RPMI8226 (cell line): ENCODE results near the gene WIPF1.

Experiments
- DNase-seq: peaks from one replicate; pipeline ENCODE4 v3.0.0-alpha.2; 2015

WIPF1 gene

DNA sequence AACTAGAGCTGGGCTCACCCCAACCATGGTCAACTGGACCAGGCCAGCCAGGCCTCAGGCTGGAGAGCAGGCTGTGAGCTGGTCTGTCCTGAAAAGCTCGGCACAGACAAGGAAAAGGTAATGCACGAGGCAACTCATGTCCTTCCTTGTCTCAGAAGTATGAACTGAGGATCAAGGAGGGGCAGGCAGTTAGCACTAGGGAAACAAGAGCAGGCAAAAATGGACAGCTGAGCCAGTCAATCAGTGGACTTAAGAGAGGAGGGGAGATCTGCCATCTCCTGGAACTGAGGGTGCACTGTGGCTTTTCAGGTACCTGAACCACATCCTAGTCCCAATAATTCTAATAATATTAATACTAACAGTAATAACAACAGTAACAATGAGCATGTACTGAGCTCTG, 20.6 kb upstream of the WIPF1 start:
- no peak for DNase-seq

DNA sequence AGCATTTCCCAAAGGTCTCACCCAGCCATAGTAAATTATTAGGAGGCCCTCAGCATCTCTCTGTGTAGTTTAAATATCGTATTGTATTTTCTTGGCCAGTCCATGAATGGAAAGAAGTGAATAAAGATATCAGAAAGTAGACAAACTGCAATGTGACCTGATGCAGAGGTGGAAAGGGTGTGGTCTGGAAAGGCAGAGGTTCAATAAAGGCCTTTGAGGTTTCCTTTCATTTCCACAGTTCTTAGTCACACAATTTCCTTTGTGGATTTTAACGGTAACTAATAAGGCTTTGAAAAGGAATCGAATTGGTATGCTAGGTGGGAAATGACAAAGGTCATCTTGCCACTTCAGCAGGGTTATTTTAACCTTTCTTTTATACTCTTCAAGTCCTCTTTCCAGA, 20.1 kb upstream of the WIPF1 start:
- no peak for DNase-seq

DNA sequence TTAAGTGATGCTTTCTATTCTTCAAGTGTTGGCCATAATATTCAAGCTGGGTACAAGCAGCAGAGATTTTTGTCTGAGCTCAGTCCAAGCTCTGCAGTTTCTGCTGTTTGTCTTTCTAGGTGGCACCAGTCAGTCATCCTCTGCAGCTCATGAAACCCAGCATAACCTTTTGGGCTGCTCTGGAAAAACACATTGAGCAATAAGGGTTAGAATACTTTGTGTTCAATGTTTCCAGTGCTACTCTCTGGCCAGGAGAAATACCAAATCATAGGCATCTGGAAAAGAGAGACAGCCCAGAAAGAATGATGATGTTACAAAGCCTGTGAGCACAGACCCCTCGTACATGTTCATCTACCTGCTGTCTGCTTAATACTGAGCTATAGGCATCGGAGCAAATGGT, 19.5 kb upstream of the WIPF1 start:
- no peak for DNase-seq

DNA sequence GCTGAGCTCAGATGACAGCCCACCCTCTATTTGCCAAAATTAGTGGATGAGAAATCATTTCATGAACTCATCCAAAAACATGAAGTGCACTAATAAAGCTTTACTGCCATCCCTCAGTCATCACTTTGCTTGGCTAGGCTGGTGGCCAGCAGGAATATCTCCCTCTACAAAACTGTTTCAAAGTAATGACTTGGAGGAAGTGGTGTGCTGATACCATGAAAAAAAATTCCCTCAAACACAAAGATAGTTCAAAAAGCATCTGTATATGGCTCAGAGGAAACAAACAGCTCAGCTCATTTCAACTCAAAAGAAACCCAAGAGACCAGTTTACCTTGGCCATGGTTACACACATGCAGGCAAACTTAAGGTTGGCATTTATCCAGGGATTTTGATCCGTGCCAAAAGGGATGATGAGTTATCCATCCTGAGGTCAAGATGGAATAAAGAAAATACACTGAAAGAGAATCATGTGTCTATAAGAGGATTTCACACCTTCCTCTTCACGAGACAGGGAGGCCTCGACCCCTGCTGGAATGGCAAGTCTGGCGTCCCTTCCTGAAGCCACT, 18.4 kb upstream of the WIPF1 start:
- DNase-seq: peak; percentile 55

DNA sequence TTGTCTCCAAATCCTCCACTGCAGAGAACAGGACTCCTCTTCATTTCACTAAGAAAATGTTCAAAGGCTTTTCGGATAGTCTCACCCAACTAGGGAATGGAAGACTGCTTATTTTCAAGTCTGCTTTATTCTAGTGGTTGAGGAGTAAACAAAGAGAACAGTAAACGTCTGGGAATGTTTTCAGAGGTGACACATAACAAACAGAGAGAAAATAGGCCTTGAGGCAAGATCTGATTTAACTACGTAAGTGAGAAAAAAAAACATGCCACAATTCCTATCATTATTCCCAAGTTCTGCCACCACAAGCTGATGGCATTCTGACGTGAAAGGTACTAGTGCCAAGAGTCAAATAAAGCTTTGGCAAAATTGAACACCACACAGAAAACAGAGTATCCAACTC, 16.7 kb upstream of the WIPF1 start:
- no peak for DNase-seq

DNA sequence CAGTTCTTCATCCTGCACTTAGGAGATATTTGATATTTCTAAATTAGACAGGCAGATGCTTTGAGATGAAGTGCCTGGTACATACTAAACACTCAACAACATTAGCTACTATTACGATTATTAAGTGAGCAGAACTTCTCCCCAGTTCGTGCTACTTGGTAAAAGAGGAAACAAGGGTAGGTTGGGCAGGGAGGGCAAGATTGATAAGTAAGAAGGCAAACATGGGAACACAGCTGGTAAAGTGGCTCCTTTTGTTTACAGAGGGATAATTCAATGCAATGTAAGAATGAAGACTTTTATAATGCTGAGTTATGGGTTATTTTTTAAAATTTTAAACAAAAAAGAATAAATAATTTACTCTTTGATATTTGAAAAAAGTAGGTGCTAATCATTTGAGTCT, 15.9 kb upstream of the WIPF1 start:
- no peak for DNase-seq

DNA sequence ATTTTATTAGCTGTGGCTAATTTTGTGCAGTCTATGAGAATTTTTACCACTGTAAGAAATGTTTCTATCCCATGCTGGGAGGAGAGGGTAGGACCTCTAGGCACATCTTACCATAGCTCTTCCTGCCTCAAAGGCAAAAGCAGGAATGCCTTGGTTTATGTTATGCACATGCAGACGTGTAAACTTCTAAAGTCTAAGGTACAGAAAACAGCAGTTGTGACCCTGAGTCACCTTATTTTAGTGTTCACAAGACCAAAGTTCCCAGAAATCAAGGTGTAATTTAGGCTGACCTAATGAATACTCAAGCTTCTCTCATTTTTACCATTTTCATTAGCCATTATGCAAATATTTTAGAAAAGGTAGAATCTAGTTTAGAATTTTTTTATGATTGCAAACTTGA, 15.4 kb upstream of the WIPF1 start:
- no peak for DNase-seq

DNA sequence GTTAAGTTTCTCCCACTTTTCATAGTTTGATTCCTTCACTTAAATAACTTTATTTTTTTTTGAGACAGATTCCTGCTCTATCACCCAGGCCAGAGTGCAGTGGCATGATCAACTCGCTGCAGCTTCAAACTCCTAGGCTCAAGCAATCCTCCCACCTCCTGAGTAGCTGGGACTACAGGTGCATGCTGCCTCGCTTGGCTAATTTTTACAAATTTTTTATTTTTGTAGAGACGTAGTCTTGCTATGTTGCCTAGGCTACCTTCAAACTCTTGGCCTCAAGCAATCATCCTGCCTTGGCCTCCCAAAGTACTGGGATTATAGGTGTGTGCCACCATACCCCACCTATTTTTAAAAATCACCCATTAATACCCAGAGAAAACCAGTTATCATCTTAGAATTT, 14.2 kb upstream of the WIPF1 start:
- no peak for DNase-seq

DNA sequence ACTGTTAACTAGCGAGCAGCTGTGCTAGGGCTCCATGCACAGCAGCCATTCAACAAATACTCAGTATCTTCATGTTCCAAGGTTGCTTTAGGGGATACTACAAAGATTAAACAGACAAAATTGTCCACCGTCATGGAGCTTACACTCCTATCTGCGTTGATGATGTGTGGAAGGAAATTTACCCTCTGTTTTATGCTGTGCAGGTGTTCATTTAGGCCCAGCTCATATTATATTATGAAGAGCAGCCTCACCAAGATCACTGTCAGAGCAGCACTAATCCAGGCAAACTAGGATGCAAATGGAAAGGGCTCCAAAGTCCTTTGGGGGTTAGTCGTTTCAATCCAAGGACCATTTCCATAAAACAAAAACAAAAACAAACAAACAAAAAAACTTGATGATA, 13.4 kb upstream of the WIPF1 start:
- no peak for DNase-seq

DNA sequence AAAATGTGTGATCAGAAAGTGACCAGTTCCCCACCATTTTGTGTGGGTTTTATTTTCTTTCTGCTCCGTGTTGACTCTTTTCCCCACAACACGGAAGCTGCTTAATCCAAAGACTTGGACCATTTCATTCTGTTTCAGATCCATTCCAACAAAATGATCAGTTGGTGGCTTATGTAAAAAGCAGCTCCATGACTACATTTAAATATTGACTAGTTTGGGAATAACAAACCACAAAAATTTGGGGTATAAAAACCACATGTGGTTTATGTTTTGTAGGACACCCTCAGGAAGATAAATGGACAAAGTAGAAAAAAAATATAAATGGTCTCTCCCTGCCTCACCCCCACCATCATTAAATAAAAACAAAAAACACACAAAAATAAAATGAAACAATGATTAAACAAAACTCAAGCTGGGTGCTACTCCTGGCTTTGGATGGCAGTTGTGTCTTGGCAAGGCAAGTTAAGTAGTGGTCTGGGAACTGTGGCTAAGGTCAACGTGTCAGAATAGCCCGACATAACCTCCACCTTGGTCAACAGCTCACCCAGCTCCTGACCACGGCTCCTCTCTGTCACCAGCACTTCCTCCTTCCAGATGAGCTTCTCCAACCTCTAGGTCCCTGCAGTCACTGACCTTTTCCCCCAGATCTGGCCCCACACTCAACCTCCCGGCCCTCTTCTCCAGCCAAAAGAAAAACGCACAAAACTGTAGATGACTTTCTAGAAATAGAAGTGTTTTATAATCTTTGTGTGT, 12.8 kb upstream of the WIPF1 start:
- DNase-seq: no peak

DNA sequence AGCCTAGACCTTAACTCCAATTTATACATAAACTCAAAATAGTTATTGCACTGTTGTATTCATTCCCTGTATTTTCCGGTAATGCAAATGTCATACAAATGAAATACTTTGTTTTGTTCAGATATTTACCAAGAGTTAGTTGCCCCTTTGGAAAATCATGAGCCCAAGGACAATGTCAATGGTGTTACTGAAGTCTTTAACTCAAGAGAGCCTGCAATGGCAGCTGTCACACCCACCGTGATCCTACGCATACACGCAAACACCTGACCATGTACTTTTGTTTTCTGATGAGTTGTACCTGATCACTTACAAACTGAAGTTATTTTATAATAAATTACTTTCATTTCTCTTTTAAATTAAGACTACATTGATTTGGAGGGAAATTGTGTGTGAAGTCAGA, 11.7 kb upstream of the WIPF1 start:
- no peak for DNase-seq

DNA sequence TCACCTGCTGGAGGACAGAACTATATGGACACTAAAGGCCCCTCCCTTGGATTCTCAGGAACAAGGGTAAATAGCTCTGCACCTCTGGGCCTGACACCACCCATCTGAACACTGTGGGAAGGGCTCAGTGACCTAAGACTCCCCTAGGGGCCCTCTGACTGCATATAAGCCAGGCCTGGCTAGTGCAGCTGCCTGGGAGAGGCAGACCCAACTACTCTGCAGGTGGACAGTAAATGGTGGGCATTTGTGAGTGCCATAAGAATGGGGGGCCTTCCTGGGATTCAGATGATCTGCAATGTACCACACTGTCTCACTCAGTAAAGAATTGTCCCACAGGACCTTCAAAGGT, 11.2 kb upstream of the WIPF1 start:
- no peak for DNase-seq

DNA sequence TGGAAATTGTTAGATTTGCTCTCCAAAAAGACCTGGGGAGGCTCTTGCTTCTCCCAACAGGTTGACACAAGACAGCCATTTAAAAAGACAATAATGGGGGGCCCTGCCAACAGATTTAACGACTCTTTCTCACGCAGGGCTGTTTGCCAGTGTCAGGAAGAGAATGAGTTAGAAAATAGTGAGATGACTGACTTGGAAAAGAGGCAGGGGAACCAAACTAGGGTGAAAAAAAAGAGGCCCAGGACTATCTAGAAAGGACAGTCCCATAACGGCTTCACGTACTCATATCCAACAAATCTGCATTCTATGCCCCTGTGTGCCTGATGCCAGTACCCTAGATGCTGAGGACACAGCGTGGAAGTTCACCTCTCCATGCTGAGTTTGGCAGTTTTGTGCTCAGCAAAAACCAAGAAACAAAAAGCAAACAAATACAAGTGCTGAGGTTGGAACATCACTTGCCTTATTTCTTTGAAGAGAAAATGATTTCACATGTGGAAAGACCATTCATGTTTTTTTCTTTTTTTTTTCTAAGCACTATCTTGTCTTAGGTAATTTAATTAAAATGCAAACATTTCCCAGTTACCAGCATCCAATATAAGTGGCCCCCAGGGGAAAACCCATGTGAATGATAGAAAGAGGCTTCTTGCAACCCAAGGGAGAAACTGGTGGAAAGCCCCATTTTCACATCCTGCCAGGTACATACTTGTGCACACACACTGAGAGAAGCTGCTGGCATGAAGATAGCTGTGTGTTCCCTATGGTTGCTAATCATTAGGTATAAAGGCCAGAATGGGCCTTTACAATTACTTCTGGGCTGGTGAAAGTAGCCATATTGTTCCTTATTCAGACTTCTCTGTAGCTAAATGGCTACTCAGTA, 10.6 kb upstream of the WIPF1 start:
- peak; percentile 34 for DNase-seq

DNA sequence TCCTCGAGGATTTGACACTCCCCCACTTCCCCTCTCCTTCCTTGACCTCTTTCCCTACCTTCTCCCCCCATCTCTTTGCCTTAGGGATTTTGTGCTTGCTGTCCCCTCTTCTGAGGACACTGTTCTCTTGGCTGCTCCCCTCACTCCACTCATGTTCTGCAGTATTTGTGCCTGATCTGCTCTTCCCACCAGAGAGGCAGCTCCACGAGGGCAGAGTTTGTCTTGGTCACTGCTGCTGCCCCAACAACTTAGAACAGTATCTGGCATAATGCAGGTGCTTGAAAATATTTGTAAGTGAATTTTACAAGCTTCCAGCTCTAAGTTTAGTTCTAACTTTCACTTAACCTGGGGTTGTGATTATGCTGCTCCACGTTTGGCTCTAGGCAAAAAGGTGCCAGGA, 10.0 kb upstream of the WIPF1 start:
- no peak for DNase-seq

DNA sequence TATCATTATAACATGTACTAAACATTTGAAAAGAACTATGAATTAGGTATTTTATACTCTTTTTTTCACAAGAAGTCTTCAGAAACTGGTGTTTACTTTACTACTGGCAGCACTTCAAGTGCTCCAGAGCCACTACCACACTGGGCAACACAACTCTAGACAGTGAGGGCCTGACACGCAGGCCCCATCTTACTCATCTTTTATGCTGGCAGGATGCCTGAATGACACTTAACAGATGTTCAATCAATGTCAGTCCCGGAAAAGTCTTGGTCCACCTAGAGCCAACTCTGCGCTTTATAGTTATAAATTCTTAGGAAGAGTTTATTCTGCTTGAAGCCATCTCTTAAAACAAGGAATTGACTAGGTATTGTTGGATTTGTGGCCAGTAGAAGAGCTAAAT, 8.7 kb upstream of the WIPF1 start:
- peak; percentile 61 for DNase-seq

DNA sequence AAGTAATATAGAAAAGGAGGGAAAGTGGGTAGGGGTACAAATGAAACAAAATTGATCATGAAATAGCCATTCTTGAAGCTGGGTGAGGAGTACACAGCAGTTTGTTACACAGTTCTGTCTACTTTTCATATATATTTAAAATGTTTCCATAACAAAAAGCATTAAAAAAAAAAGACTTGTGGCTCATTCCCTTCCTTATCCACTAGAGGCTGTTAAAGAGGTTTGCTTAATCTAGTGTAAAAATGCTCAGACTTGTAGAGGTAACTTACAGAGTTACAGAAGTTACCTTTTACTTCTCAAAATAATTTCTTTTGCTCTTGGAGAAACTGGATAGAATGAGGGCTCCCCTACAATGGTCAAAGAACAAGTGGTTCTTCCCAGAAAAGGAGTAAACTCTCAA, 8.1 kb upstream of the WIPF1 start:
- no peak for DNase-seq

DNA sequence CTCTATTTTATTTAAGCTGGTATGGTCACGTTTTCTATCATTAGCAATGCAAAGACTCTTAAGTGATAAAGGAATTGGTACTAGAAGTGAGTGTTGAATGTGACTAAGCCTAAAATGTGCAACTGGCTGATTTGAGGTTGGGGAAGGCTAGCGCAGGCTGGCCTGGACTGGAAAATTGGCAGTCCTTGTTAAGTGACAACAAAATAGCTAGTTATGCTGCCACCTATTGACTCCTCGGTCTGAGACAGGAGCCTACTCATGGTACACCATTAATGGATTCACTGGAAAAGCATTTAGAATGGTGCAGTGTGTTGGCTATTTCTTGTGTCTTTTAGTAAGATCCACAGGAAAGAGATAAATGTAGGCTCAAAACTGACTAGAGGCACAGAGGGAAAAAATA, 5.7 kb upstream of the WIPF1 start:
- peak; percentile 47 for DNase-seq

DNA sequence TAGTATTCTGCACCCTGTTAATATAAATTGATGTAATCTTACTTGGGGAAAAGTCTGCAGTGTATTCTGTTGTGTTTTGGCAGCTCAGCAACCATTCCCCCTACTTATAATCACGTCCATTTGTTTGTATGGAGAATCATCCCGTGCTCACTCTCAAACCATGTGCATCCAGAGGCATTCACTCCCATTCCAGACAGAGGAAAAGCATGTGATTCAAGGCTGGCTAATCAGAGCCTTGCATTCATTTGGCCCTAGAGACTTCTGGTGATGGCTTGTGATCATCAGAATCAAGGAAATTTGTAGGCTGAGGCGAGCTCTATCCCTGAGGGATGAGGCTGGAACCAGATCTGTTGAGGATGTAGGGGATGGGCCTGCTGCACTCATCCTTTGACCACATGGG, 5.1 kb upstream of the WIPF1 start:
- no peak for DNase-seq

DNA sequence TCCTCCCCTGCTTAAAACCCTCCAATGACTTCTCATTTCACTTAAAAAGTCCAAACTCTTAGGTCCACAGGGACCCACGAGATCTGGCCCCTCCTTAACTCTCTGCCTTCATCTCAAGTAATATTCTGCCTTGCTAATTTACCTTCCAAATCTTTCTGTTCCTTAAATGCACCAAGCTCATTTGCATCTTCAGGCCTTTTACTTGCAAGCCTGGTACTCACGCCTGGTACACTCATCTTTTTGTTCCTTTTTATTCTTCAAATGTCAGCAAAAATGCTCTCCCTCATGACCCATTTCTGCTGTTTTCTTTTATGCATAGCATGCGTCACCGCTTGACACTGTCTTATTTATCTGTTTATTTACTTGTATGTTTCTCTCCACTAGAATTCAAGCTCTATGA, 2.7 kb upstream of the WIPF1 start:
- no peak for DNase-seq

DNA sequence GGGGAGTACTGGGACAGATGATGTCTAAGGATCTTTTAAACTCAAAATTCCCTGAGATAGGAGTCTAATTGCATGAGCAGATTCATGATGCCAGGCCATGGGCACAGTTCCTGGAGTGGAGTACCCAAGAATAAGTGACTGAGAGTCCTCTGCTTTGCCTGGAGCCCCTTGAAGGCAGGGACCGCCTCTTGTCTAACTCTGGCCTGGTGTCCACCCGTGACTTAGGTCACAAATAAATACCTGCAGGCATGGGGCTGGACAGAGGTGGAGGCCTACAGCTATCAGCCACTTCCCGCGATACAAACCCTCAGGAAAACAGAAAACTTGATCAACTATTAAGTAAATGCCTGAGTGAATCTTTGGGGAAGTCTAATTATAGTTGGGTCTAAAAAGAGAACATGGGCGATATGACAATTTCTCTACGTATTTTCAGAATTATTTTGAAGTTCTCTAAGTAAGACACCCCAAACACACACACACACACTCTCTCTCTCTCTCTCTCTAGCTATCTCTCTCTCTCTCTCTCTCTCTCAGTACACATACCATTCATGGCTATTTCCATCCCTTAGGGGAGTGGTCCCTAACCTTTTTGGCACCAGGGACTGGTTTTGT, 1.8 kb upstream of the WIPF1 start:
- DNase-seq: no peak

DNA sequence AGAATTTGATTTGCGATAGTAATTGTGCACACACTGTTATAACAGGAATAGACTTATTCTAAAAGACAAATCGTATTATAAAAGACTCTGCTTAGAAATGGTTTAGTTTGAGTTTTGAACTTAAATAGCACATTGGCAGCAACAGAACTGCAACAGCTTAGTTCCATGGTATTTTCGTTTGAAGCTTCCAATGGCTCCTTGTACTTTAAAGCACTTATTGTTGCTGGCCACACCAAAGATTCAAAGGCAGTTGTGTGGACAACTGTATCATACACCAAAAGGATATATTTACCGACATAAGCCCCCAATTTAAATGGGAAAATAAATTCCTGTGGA, 627 bp downstream of the WIPF1 start:
- DNase-seq: no peak

DNA sequence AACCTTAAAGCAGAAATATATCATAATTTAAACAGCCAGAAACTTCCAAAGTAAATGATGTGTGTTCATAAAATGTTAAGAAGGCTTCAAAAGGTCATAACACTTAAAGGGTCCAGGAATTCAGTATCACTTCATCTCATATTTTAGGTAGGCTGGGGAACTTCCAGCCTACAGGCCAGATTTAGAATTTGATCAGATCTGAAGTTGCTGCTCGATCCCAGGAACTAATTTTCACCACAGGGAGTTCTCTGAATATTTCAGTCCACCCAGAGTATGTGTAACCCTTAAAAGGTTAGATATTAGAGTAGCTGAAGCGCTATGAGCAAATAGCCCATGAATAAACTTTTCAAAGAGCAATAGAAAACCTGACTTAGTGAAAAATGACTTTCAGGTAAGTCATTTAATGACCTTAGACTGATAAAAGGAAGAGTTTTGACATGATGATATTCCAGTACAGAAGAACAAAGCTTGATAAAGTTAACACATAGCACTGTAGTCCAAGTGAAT, 1.7 kb downstream of the WIPF1 start:
- peak; percentile 23 for DNase-seq

DNA sequence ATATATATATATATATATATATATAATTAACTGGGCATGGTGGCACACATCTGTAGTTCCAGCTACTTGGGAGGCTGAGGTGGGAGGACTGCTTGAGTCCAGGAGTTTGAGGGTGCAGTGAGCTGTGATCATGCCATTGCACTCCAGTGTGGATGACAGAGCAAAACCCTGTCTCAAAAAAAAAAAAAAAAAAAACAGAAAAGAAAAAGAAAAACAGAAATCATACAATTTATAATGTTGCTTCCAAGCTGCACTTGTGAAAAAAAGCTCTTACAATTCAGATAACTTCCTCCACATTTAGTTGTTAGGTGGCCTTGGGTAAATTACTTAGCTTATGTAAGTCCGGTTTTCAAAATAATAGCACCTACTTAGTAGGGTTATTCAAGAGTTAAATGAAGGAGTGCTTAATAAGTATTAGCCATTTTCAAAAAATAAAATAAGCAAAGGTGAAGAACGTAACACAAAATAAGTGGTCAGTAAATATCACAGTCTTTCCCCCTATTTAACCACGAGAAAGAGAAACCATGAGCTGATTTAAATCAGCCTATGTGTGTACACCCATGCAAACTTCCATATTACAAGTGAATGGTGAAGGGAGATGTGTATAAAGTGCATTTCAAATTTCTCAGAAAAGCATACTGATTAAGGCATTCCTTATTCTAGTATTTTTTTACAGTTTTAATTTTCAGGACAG, 2.3 kb downstream of the WIPF1 start:
- DNase-seq: no peak
